Measurements from ENCODE around the gene GNB5.
"Not testable (repeated sequence)": the region's sequence is repeated elsewhere in the genome, so short reads cannot be mapped to it uniquely, and the experiment has no call there.

Gene GNB5

DNA sequence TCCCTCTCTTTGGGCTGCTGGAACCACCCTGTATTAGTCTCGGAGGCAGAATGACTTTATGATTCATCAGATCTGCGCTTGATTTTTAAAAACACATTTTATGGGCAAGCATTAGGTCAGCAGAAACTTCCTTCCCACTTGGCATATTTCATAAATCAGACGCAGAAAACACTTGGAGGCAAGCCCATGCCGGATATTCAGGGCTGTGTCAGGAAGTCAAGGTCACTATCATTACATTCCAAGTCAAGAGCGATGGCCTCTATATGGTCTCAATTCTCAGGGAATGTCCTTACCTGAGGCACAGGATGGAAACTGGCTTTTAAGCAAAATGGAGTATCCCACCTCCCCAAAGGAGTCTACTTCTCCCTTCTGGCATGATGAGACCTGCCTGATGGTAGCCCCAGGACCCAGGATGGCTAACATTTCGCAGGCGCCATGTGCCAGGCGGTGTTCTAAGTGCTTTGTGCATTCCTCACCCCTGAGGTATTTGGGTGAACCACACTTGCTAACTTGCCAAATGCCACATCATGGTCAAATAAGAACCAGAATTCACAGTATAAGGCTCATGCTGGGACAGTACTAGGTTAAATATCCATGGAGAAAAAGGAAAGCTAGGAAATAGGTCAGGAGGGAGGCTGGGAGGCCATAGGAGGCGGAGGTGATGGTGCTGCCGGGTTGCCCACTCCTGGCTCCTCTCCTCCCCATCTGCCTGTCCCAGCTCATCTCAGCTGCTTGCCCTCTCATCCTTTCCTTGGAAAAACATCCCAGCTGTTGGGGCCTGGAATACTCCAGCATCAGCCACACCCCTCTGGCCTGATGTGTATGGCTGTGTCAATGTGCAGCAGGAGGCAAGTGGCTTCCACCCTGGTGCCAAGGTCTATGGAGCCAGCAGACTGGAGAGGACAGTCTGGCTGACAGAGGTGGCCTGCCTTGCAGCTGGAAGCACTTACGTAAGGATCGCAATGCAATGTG is 97.4 kb downstream of the GNB5 start:
- no peak for DNase-seq (ENCODE audit: low read depth in 2 of 2)

DNA sequence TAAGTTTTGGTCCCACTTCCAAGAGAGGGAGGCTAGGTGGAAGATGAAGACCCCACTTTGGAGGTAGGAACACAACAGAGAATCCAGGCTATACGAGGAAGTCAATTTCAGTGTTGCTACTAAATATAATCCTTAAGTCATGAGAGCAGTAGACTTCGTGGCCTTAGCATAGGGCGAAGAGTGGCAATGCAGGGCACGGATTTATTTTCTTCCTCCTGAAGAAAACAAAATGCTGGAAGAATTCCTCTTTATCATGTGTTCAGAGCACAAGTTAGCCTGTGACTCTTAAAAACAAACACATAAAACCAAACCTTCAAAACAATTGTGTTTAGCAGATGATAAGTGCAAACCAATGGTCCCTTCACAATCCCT is 98.0 kb downstream of the GNB5 start:
- DNase-seq (ENCODE audit: low read depth in 2 of 2): no peak

GRCh38 chr15:52090193-52090592 is 101.0 kb downstream of the GNB5 start:
- DNase-seq (ENCODE audit: low read depth in 2 of 2): no peak

DNA sequence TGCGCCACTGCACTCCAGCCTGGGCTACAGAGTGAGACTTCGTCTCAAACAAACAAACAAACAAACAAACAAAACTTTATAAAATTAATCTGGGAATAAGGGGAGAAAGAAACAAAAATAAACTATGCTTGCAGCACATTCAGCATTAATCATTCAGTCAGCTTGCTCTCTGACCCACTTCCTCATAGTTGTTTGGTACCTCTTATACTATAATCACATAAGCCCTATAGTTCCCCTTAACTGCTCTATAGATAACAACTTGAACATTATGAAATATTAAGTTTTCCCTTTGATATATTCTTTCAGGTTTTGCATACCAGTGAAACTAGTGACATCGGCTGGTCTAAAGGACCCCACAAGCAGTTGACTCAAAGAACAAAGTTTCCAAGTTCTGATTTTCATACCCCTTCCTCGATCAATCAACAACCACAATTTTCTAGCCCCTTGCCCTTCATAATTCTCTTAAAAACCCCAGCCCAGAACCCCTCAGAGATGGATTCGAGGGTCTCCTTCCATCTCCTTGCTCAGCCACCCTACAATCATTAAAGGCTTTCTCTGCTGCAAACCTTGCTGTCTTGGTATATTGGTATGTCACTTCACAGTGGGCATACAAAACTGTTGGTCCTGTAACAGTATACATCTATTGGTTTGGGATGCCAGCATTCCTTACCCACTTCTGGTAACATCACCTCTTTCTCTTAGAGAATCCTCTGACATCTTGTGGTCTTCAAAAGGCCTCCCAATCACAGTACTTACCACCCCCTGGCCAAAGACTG is 105.0 kb downstream of the GNB5 start:
- no peak for DNase-seq (ENCODE audit: low read depth in 2 of 2)

GRCh38 chr15:52085299-52085698 is 105.9 kb downstream of the GNB5 start:
- DNase-seq (ENCODE audit: low read depth in 2 of 2): no peak

- DNase-seq (ENCODE audit: low read depth in 2 of 2): no peak
Observed at GRCh38 chr15:52083603-52084002, 107.6 kb downstream of the GNB5 start.

GRCh38 chr15:52083037-52083359 is 108.2 kb downstream of the GNB5 start:
- not testable (repeated sequence) for DNase-seq (ENCODE audit: low read depth in 2 of 2)

GRCh38 chr15:52082197-52083036 is 108.8 kb downstream of the GNB5 start:
- no peak for DNase-seq (ENCODE audit: low read depth in 2 of 2)

- DNase-seq (ENCODE audit: low read depth in 2 of 2): no peak
Observed at GRCh38 chr15:52080706-52081392, 110.3 kb downstream of the GNB5 start.

- DNase-seq (ENCODE audit: low read depth in 2 of 2): no peak
Observed at GRCh38 chr15:52080031-52080430, 111.2 kb downstream of the GNB5 start.

DNA sequence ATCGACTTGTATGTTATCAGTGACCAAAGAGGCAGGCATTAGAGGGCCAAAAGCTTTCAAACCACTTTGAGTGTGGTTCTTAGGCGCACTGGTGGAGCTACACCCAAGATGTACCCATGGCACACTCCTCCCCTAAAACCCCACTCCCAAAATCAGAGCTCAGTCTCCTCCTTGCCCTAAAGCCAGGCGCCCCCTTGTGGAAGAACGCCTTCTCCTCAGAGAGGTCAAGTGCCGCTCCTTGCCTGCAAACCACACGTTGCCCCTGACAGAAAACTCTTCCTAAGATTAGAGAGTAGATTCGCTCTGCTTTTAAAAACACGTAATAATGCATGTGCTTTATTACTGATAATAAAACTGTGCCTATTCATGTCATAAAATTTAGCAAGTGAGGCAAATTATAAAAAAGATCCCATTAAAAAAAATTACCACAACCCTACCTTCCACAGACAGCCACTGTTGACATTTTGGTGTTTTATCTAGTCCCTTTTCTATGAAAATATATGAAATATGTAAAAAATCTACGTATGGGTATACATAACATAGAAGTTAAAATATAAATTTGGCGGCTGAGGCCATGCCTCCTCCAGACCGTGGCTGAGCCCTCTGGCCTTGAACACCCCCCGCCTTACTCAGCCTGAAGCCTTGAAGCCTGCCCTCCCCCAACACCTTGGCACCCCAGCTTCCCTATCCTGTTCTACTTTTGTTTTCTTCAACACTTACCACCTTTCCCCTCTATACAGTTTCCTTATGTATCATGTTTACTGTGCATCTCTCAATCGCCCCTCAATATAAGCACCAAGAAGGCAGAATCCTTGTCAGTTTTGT is 112.1 kb downstream of the GNB5 start:
- DNase-seq (ENCODE audit: low read depth in 2 of 2): peak; percentile 54 to 65

GRCh38 chr15:52078197-52078875 is 112.9 kb downstream of the GNB5 start:
- no peak for DNase-seq (ENCODE audit: low read depth in 2 of 2)

- DNase-seq (ENCODE audit: low read depth in 2 of 2): peak in 1 of 2 donors; percentile 2
Observed at GRCh38 chr15:52076889-52077781, 114.1 kb downstream of the GNB5 start.

DNA sequence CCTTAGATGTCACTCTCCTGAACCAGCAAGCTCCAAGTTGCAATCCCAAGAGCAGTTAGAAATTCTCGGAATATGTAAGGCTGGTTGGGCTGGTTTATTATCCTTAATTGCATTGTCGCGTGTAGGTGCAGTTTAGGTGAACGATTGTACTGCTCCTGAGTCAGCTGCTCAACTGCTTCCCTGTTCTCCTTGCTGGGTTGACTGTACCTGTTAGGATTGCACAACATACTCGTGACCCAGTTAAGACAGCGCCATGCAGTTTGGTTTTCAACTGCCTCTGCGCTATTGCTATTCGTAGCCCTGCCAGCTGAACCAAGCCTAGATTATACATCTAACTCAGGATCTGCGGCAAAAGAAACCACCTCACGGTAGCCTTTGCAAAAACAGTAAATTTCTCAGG is 119.6 kb downstream of the GNB5 start:
- no peak for DNase-seq (ENCODE audit: low read depth in 2 of 2)

DNA sequence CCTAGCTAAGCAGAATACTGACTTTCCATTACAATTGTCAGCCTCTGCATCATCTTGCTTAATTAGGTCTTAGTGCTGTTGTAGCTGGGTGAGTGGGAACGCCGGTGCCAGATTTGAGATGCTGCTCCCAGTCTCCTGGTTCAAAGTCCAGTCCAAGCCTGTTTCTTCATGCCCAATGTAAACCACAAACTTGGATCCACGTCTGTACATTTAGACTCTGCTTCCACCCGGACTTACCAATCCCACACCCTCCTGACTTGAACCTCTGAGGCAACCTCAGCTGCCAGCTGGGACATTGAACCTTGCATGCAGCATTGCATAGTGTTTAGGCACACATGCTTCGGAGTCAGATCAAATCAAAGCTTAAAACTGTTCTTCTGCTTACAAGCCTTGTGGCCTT is 121.6 kb downstream of the GNB5 start:
- DNase-seq (ENCODE audit: low read depth in 2 of 2): no peak

DNA sequence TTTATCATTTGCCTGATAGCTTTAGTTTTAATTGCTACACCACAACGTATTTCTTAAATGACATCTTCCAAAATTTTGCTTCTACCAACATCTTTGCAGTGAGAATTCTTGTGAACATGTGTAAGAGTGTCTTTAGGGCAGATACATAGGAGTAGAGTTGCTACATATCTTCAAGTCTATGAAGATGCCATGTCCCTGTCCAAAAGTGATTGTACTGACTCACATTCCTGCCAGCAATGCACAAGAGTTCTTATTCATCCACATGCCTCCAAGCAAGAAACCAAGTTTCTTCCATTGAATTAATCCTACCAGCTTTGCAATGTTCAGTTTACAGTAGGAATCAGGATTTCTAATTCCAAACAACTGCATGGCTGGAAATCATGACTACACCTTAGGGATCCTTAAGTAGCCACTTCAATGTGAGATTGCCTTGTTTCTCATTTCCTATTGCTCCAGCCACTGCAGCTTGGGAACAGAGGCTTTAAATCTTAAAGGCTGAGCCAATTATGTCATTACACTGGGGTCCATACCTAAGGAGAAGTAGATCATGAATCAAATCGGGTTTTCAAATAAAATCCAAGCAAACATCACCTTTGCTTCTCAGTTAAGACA is 123.1 kb downstream of the GNB5 start:
- no peak for DNase-seq (ENCODE audit: low read depth in 2 of 2)

DNA sequence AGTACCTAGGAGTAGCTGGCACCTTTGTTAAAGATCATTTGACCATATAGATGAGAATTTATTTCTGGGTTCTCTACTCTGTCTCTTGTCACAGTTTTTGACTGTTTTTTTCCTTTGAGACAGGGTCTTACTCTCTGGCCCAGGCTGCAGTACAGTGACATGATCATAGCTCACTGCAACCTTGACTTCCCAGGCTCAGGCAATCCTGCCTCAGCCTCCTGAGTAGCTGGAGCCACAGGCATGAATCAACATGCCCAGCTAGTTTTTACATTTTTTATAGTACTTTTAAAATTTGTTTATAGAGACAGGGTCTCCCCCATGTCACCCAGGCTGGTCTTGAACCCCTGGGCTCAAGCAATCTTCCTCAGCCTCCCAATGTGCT is 123.7 kb downstream of the GNB5 start:
- no peak for DNase-seq (ENCODE audit: low read depth in 2 of 2)

DNA sequence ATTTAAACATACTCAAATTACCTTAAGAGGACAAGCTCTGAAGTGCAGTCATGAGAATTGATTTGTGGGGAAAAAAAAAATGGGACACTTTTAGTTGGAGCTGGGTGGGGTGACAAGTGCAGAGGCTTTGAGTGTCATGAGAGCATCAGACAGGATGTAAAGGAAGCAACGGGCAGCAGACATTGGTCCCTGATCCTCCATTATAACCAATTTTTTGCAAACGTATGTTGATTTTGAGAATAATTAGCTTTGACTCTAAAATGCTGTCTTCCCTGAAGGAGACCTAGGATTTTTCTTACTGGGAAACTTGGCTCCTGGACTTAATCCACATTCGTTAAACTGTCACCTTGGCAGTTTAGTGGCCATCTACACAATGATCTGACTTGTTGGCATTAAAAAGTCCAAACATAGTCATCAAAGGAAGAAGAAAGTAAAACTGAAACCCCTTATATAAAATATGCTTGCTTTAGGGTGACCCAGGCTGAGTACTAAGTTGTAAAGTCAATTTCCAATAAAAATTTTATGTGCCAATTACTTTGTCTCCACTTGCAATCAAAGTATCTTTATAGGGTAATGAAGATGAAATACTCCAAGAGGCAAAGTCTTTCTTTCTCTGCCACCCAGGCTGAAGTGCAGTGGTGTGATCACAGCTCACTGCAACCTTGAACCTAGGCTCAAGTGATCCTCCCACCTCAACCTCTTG is 124.2 kb downstream of the GNB5 start:
- no peak for DNase-seq (ENCODE audit: low read depth in 2 of 2)

All from stimulated activated CD8-positive, alpha-beta memory T cell treated with anti-CD3 and anti-CD28 coated beads, Interleukin-15, amount 100 ng/mL, for 48 hours (primary cell).